ENCODE results near the gene MB21D2.

MB21D2 gene

DNA sequence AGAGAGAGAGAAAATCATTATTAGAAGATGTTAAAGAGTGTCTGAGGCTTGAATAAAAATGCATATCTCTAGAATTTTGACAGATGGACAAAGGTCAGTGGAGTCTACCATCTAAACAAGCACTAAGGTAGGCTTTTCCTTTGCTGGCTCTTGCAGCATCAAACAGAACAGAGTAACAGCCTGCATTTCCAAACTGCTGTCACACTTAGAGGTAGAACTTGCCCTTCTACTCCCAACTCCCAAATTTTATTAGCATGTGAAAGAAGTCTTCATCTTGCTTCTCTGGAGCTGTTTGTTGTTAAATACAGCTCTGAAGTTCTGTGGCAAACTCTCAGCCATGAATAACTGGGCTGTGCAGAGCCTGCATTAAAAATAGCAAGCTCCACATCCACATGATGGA is 4.1 kb upstream of the MB21D2 start:
- no peak overlapping the region for H3K27ac ChIP-seq (replicated peaks)

DNA sequence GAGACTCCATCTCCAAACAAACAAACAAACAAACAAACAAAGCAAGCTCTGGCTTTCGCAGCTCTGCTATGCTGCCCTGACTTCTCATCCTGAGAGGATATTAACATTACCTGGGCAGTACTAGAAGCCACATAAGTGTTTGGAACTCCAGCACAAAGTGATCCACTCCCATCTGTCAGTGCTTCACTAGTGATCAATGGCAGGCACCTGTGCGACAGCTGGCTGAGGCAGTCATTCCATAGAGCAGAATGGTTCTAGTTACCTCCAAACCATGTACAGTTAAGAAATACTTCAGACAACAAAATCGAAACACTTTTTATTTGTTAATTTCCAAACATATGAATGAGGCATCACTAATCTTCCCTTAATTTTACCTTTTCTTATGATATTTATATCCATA is 2.8 kb upstream of the MB21D2 start:
- TF ChIP-seq, protein P1, sequence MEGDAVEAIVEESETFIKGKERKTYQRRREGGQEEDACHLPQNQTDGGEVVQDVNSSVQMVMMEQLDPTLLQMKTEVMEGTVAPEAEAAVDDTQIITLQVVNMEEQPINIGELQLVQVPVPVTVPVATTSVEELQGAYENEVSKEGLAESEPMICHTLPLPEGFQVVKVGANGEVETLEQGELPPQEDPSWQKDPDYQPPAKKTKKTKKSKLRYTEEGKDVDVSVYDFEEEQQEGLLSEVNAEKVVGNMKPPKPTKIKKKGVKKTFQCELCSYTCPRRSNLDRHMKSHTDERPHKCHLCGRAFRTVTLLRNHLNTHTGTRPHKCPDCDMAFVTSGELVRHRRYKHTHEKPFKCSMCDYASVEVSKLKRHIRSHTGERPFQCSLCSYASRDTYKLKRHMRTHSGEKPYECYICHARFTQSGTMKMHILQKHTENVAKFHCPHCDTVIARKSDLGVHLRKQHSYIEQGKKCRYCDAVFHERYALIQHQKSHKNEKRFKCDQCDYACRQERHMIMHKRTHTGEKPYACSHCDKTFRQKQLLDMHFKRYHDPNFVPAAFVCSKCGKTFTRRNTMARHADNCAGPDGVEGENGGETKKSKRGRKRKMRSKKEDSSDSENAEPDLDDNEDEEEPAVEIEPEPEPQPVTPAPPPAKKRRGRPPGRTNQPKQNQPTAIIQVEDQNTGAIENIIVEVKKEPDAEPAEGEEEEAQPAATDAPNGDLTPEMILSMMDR (IDR thresholded peaks at IDR 0.05; ENCODE audit: insufficient read depth, low read length): no peak
- TF ChIP-seq GABPA (IDR thresholded peaks at IDR 0.05; ENCODE audit: low read depth) (no peak), SPI1 (IDR thresholded peaks at IDR 0.05; ENCODE audit: borderline replicate concordance, low read depth) (no peak), POLR2AphosphoS5 (IDR thresholded peaks at IDR 0.05; ENCODE audit: low read depth) (no peak)
- TF ChIP-seq, protein P2, sequence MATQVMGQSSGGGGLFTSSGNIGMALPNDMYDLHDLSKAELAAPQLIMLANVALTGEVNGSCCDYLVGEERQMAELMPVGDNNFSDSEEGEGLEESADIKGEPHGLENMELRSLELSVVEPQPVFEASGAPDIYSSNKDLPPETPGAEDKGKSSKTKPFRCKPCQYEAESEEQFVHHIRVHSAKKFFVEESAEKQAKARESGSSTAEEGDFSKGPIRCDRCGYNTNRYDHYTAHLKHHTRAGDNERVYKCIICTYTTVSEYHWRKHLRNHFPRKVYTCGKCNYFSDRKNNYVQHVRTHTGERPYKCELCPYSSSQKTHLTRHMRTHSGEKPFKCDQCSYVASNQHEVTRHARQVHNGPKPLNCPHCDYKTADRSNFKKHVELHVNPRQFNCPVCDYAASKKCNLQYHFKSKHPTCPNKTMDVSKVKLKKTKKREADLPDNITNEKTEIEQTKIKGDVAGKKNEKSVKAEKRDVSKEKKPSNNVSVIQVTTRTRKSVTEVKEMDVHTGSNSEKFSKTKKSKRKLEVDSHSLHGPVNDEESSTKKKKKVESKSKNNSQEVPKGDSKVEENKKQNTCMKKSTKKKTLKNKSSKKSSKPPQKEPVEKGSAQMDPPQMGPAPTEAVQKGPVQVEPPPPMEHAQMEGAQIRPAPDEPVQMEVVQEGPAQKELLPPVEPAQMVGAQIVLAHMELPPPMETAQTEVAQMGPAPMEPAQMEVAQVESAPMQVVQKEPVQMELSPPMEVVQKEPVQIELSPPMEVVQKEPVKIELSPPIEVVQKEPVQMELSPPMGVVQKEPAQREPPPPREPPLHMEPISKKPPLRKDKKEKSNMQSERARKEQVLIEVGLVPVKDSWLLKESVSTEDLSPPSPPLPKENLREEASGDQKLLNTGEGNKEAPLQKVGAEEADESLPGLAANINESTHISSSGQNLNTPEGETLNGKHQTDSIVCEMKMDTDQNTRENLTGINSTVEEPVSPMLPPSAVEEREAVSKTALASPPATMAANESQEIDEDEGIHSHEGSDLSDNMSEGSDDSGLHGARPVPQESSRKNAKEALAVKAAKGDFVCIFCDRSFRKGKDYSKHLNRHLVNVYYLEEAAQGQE (IDR thresholded peaks at IDR 0.05; ENCODE audit: insufficient replicate concordance, low read depth): no peak
- no peak for DNase-seq (ENCODE audit: low read depth in 1 of 2, low spot score in 1 of 2)
- H3K27me3 ChIP-seq (ENCODE audit: insufficient read depth, poor library complexity, severe bottlenecking): peaks cover 39% of the 10 kb centered on the region
- H3K27ac ChIP-seq (replicated peaks): no peak overlapping the region
- H3K4me3 ChIP-seq (replicated peaks; ENCODE audit: insufficient read depth, low read length): no peak overlapping the region

More for the DNA sequence above, 4.1 kb upstream of the MB21D2 start:
- TF ChIP-seq GABPA (IDR thresholded peaks at IDR 0.05; ENCODE audit: low read depth): no peak
- TF ChIP-seq, protein P2 (IDR thresholded peaks at IDR 0.05; ENCODE audit: insufficient replicate concordance, low read depth): no peak
- no peak for TF ChIP-seq POLR2AphosphoS5 (IDR thresholded peaks at IDR 0.05; ENCODE audit: low read depth)
- TF ChIP-seq, protein P1 (IDR thresholded peaks at IDR 0.05; ENCODE audit: insufficient read depth, low read length): no peak
- TF ChIP-seq SPI1 (IDR thresholded peaks at IDR 0.05; ENCODE audit: borderline replicate concordance, low read depth): no peak
- Histone ChIP-seq H3K27me3 (ENCODE audit: insufficient read depth, poor library complexity, severe bottlenecking) (peaks cover 28% of the 10 kb centered on the region), H3K4me3 (replicated peaks; ENCODE audit: insufficient read depth, low read length) (no peak overlapping the region)
- no peak for DNase-seq (ENCODE audit: low read depth in 1 of 2, low spot score in 1 of 2)

DNA sequence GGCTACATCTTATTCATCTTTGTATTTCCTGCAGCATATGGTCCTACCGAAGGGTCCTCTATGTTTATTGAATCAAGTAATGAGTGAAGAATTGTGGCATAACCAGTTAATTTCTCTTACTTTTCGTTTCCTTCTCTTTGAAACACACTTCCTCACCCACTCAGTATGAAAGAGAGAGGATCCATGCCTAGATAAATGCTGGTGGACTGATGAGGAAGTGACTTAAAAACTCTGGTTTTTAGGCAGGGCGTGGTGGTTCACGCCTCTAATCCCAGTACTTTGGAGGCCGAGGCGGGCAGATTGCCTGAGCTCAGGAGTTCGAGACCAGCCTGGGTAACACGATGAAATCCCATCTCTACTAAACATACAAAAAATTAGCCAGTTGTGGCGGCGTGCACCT is 2.2 kb upstream of the MB21D2 start:
- H3K4me3 ChIP-seq (replicated peaks; ENCODE audit: insufficient read depth, low read length): no peak overlapping the region
- H3K27ac ChIP-seq (replicated peaks): no peak overlapping the region
- DNase-seq (ENCODE audit: low read depth in 1 of 2, low spot score in 1 of 2): no peak
- peak; percentile 62; the same call in 1 of the 2 replicates for TF ChIP-seq SPI1 (IDR thresholded peaks at IDR 0.05; ENCODE audit: borderline replicate concordance, low read depth)
- TF ChIP-seq, protein P2 (IDR thresholded peaks at IDR 0.05; ENCODE audit: insufficient replicate concordance, low read depth): no peak
- peaks cover 44% of the 10 kb centered on the region for H3K27me3 ChIP-seq (ENCODE audit: insufficient read depth, poor library complexity, severe bottlenecking)

DNA sequence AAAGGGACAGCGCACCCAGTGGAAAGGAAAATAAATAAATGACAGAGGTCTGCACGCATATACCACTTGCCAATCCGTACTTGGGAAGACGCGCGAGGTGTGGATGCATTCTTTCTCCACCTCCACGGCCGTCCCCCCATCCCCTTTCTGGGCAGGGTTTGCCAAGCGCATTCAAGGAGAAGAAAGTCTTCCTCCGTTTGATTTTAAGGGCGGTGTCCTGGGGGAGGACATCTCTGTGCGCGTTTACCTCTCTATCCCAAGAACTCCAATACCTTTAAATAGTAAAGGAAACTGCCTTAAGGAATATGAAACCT is 576 bp upstream of the MB21D2 start:
- Histone ChIP-seq H3K4me3 (replicated peaks; ENCODE audit: insufficient read depth, low read length) (peak overlapping the region; percentile 67), H3K27ac (replicated peaks) (no peak overlapping the region), H3K27me3 (ENCODE audit: insufficient read depth, poor library complexity, severe bottlenecking) (peaks cover 50% of the 10 kb centered on the region)
- no peak for DNase-seq (ENCODE audit: low read depth in 1 of 2, low spot score in 1 of 2)
- no peak for TF ChIP-seq GABPA (IDR thresholded peaks at IDR 0.05; ENCODE audit: low read depth)
- TF ChIP-seq SPI1 (IDR thresholded peaks at IDR 0.05; ENCODE audit: borderline replicate concordance, low read depth): no peak
- TF ChIP-seq POLR2AphosphoS5 (IDR thresholded peaks at IDR 0.05; ENCODE audit: low read depth): no peak
- TF ChIP-seq, protein P2 (IDR thresholded peaks at IDR 0.05; ENCODE audit: insufficient replicate concordance, low read depth): no peak
- TF ChIP-seq, protein P1 (IDR thresholded peaks at IDR 0.05; ENCODE audit: insufficient read depth, low read length): no peak
